C4-2B (cell line): ENCODE data around the gene NPIPB2.

ENCODE experiments used
- ZFX ChIP-seq: fragments of 450-650 bp; IDR thresholded peaks from 2 replicates; pipeline ENCODE4 v1.6.1; 2017
- TF ChIP-seq, protein P1 (sequence below): fragments of 450-650 bp; conservative IDR thresholded peaks from 2 replicates; pipeline ENCODE4 v1.5.1; 2017; ENCODE audit warnings: mild to moderate bottlenecking

DNA sequence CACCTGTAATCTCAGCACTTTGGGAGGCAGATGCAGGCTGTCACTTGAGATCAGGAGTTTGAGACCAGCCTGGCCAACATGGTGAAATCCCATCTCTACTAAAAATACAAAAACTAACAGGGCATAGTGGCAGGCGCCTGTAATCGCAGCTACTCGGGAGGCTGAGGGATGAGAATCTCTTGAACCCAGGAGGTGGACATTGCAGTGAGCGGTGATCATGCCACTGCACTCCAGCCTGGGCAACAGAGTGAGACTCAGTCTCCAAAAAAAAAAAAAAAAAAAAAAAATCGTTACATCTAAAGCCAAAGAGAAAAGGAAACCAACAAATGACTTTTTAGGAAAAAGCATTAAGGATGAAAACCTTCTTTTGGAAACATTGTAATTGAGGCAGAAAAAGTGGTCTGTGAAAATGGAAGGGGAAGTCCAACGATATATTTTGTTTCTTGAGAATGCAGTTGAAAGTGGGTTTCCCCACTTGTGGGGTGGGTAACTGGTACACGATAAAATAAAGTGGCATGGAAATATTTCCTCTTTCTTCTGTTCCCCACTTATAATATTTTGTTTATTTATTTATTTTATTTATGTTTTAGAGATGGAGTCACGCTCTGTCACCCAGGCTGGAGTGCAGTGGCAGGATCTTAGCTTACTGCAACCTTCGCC, 37.3 kb upstream of the NPIPB2 start:
- no peak for TF ChIP-seq ZFX
- TF ChIP-seq, protein P1, sequence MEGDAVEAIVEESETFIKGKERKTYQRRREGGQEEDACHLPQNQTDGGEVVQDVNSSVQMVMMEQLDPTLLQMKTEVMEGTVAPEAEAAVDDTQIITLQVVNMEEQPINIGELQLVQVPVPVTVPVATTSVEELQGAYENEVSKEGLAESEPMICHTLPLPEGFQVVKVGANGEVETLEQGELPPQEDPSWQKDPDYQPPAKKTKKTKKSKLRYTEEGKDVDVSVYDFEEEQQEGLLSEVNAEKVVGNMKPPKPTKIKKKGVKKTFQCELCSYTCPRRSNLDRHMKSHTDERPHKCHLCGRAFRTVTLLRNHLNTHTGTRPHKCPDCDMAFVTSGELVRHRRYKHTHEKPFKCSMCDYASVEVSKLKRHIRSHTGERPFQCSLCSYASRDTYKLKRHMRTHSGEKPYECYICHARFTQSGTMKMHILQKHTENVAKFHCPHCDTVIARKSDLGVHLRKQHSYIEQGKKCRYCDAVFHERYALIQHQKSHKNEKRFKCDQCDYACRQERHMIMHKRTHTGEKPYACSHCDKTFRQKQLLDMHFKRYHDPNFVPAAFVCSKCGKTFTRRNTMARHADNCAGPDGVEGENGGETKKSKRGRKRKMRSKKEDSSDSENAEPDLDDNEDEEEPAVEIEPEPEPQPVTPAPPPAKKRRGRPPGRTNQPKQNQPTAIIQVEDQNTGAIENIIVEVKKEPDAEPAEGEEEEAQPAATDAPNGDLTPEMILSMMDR: no peak
